OCI-LY7 (cell line): ENCODE data around the gene TIMM8B.

Experiments
- EZH2phosphoT487 ChIP-seq: fragments of 200-600 bp; sonication (generic); IDR thresholded peaks from 2 replicates; pipeline ENCODE4 v1.6.1; 2018; ENCODE audit warnings: low read depth, borderline replicate concordance, mild to moderate bottlenecking, mixed run types, antibody characterized with exemption, low read length, moderate library complexity, mixed read lengths
- TF ChIP-seq, protein P1 (sequence below): fragments of 200-600 bp; sonication (generic); conservative IDR thresholded peaks from 2 replicates; pipeline ENCODE4 v1.5.1; 2014; ENCODE audit warnings: mild to moderate bottlenecking, antibody characterized with exemption, low read length, moderate library complexity, mixed read lengths

DNA sequence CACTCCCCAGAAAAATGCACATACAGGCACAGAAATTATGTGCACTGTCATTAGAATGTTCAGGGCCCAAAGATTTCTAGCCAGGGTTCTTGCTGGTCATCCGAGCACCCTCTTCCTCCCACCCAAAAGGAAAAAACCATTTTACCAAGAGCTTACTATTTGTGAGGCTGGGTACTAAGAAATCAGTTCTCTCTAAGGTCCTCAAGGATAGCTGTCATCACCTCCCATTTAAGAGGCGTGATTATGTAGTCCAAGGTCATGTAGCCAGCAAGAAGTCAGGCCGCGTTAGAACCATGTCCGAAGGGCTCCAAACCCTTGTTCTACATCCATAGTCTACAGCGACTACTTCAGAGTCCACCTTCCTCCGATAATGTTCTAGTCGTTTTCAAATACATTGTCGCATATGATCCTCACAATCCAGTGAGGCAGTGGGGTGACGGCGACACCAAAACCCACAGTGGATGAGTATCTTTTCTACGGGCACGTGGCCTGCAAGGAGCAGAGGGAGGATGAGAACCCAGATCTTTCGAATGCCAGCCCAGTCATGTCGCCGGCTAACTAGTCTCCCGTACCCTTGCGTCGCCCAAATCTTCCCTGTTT is 634 bp downstream of the TIMM8B start:
- TF ChIP-seq, protein P1, sequence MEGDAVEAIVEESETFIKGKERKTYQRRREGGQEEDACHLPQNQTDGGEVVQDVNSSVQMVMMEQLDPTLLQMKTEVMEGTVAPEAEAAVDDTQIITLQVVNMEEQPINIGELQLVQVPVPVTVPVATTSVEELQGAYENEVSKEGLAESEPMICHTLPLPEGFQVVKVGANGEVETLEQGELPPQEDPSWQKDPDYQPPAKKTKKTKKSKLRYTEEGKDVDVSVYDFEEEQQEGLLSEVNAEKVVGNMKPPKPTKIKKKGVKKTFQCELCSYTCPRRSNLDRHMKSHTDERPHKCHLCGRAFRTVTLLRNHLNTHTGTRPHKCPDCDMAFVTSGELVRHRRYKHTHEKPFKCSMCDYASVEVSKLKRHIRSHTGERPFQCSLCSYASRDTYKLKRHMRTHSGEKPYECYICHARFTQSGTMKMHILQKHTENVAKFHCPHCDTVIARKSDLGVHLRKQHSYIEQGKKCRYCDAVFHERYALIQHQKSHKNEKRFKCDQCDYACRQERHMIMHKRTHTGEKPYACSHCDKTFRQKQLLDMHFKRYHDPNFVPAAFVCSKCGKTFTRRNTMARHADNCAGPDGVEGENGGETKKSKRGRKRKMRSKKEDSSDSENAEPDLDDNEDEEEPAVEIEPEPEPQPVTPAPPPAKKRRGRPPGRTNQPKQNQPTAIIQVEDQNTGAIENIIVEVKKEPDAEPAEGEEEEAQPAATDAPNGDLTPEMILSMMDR: no peak
- TF ChIP-seq EZH2phosphoT487: no peak
